Hippocampal formation (tissue), 2 donors: ENCODE measurements around the gene ANKAR.
"Not testable (repeated sequence)": the region's sequence is repeated elsewhere in the genome, so short reads cannot be mapped to it uniquely, and the experiment has no call there.

ENCODE experiments used
- DNase-seq, 2 donors: peaks; one replicate each; lab custom pipeline; 2025; lab: John Stamatoyannopoulos, UW

ANKAR gene

GRCh38 chr2:189674374-189675112 is at the start of gene ANKAR:
Gene ANKAR (plus strand): TSS chr2:189674670. CDS start chr2:189676491, 1,821 bp downstream.
- peak; percentile 86 to 87 for DNase-seq

GRCh38 chr2:189625636-189626035 is 48.8 kb upstream of the ANKAR start:
- DNase-seq, result no peak

- DNase-seq, result no peak
These were observed 46.7 kb upstream of the ANKAR start for GRCh38 chr2:189627789-189628188.

GRCh38 chr2:189628817-189629530 is 45.5 kb upstream of the ANKAR start:
- no peak for DNase-seq

GRCh38 chr2:189629531-189630453 is 44.7 kb upstream of the ANKAR start:
- no peak for DNase-seq

GRCh38 chr2:189631849-189632248 is 42.6 kb upstream of the ANKAR start:
- no peak for DNase-seq

GRCh38 chr2:189633392-189633811 is 41.1 kb upstream of the ANKAR start:
- DNase-seq, result no peak

GRCh38 chr2:189635353-189635752 is 39.1 kb upstream of the ANKAR start:
- DNase-seq, result no peak

- no peak for DNase-seq
These were observed 36.0 kb upstream of the ANKAR start for GRCh38 chr2:189638301-189639006.

GRCh38 chr2:189639007-189639609 is 35.4 kb upstream of the ANKAR start:
- DNase-seq, result no peak

- no peak for DNase-seq
These were observed 33.5 kb upstream of the ANKAR start for GRCh38 chr2:189641002-189641401.

- DNase-seq, result no peak
These were observed 32.9 kb upstream of the ANKAR start for GRCh38 chr2:189641590-189641989.

- no peak for DNase-seq
These were observed 27.9 kb upstream of the ANKAR start for GRCh38 chr2:189646521-189646920.

GRCh38 chr2:189648846-189649509 is 25.5 kb upstream of the ANKAR start:
- no peak for DNase-seq

GRCh38 chr2:189651284-189651683 is 23.2 kb upstream of the ANKAR start:
- no peak for DNase-seq

- DNase-seq, result not testable (repeated sequence)
These were observed 21.0 kb upstream of the ANKAR start for GRCh38 chr2:189653464-189653863.

GRCh38 chr2:189654641-189655040 is 19.8 kb upstream of the ANKAR start:
- no peak for DNase-seq

GRCh38 chr2:189657867-189658266 is 16.6 kb upstream of the ANKAR start:
- DNase-seq, result no peak

- no peak for DNase-seq
These were observed 15.9 kb upstream of the ANKAR start for GRCh38 chr2:189658306-189659212.

- DNase-seq, result no peak
These were observed 14.7 kb upstream of the ANKAR start for GRCh38 chr2:189659734-189660133.
